HG02610 (cell line): ENCODE measurements around the gene KCNMB4.
"Not testable (repeated sequence)": the region's sequence is repeated elsewhere in the genome, so short reads cannot be mapped to it uniquely, and the experiment has no call there.

Source experiments
- ATAC-seq: cut with Tn5 transposase; IDR thresholded peaks from one replicate; pipeline ENCODE4 v1.9.1; 2021; ENCODE audit warnings: mild to moderate bottlenecking, moderate library complexity; ENCODE audit not compliant: unreplicated experiment

KCNMB4 gene

GRCh38 chr12:70367258-70368141 is 1.4 kb downstream of the KCNMB4 start:
- no peak for ATAC-seq

- ATAC-seq: no peak
These were observed 6.8 kb downstream of the KCNMB4 start for GRCh38 chr12:70372881-70373280.

GRCh38 chr12:70379846-70380245 is 13.8 kb downstream of the KCNMB4 start:
- ATAC-seq: no peak

- no peak for ATAC-seq
These were observed 17.4 kb downstream of the KCNMB4 start for GRCh38 chr12:70383484-70383883.

- no peak for ATAC-seq
These were observed 17.8 kb downstream of the KCNMB4 start for GRCh38 chr12:70383886-70384285.

GRCh38 chr12:70386771-70387170 is 20.7 kb downstream of the KCNMB4 start:
- ATAC-seq: no peak

- no peak for ATAC-seq
These were observed 23.6 kb downstream of the KCNMB4 start for GRCh38 chr12:70389678-70390077.

GRCh38 chr12:70392631-70393030 is 26.5 kb downstream of the KCNMB4 start:
- not testable (repeated sequence) for ATAC-seq

- no peak for ATAC-seq
These were observed 27.9 kb downstream of the KCNMB4 start for GRCh38 chr12:70393787-70394499.

- ATAC-seq: no peak
These were observed 31.9 kb downstream of the KCNMB4 start for GRCh38 chr12:70398002-70398401.

GRCh38 chr12:70398862-70399261 is 32.8 kb downstream of the KCNMB4 start:
- ATAC-seq: no peak

GRCh38 chr12:70399311-70399710 is 33.2 kb downstream of the KCNMB4 start:
- ATAC-seq: no peak

GRCh38 chr12:70400124-70400523 is 34.0 kb downstream of the KCNMB4 start:
- ATAC-seq: no peak

- ATAC-seq: no peak
These were observed 36.5 kb downstream of the KCNMB4 start for GRCh38 chr12:70402597-70402996.

- no peak for ATAC-seq
These were observed 37.7 kb downstream of the KCNMB4 start for GRCh38 chr12:70403826-70404225.

- no peak for ATAC-seq
These were observed 42.1 kb downstream of the KCNMB4 start for GRCh38 chr12:70408004-70408790.

- ATAC-seq: no peak
These were observed 49.9 kb downstream of the KCNMB4 start for GRCh38 chr12:70415987-70416386.

GRCh38 chr12:70417121-70417520 is 51.0 kb downstream of the KCNMB4 start:
- ATAC-seq: no peak

- ATAC-seq: no peak
These were observed 52.0 kb downstream of the KCNMB4 start for GRCh38 chr12:70418101-70418500.

- no peak for ATAC-seq
These were observed 56.5 kb downstream of the KCNMB4 start for GRCh38 chr12:70422631-70423030.

- no peak for ATAC-seq
These were observed 60.5 kb downstream of the KCNMB4 start for GRCh38 chr12:70426620-70427019.
